ENCODE data around the gene SEC14L5.

DNA sequence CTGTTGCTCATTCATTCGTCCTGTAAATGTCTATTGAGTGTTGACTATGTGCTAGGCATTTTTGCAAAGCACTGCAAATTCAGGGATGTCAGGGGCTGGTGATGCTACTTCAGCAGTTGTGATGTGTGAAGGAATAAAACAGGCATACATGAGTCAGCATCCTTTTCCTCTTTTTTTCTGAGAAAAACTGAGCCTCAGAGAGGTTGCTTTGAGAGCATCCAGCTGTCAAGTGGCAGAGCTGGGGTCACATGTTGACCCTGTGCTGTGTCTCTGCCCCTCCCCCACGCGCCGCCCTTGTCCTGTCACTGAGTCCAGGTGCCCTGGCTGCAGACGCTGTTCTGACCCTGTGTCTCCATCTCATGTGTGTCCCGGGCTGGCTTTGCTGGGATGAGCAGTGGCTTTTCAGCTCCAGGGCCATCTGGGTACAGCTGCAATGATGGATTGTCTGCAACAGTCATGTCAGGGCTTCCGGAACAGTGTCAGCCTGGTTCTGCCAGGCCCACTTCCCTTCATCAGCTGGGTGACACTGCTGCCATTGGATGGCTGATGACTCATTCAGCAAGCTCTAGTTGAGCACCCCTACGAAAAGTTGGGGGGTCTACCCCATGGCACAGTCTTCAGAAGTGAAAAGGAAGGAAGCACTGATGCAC lies 14.9 kb downstream of the SEC14L5 start:
- TF ChIP-seq EZH2phosphoT487 (IDR thresholded peaks at IDR 0.05) (no peak), CTCF (IDR thresholded peaks at IDR 0.05) (no peak)

Measured in neural progenitor cell (in vitro differentiated cells).